Choroid plexus epithelial cell (primary cell): ENCODE data around the gene DNAH10.

Experiments
- DNase-seq: peaks from one replicate; pipeline ENCODE4 v3.0.0-alpha.2; 2010; ENCODE audit warnings: low read depth
- H3K4me3 ChIP-seq: 2 replicates; pipeline ENCODE4 v1.5.1; 2011; ENCODE audit warnings: low read depth, mild to moderate bottlenecking, control low read depth, low read length, moderate library complexity
- CTCF ChIP-seq: conservative IDR thresholded peaks from 2 replicates; pipeline ENCODE4 v1.5.1; 2011; ENCODE audit warnings: low read depth, mild to moderate bottlenecking, control low read depth, inconsistent platforms, low read length, moderate library complexity

Gene DNAH10

GRCh38 chr12:123720141-123720814, 41.8 kb upstream of the DNAH10 start:
- DNase-seq: no peak
- TF ChIP-seq CTCF: no peak

GRCh38 chr12:123721245-123721644, 40.9 kb upstream of the DNAH10 start:
- H3K4me3 ChIP-seq: no peak overlapping the region
- TF ChIP-seq CTCF: no peak
- no peak for DNase-seq

More at GRCh38 chr12:123720141-123720814, 41.8 kb upstream of the DNAH10 start:
- no peak overlapping the region for H3K4me3 ChIP-seq

GRCh38 chr12:123723011-123723410, 39.1 kb upstream of the DNAH10 start:
- no peak for DNase-seq
- no peak for TF ChIP-seq CTCF
- H3K4me3 ChIP-seq: no peak overlapping the region

GRCh38 chr12:123723765-123724164, 38.3 kb upstream of the DNAH10 start:
- H3K4me3 ChIP-seq: no peak overlapping the region
- no peak for TF ChIP-seq CTCF
- no peak for DNase-seq

GRCh38 chr12:123726244-123726643, 35.9 kb upstream of the DNAH10 start:
- DNase-seq: no peak
- TF ChIP-seq CTCF: no peak

GRCh38 chr12:123726962-123727361, 35.1 kb upstream of the DNAH10 start:
- DNase-seq: no peak
- no peak for TF ChIP-seq CTCF
- H3K4me3 ChIP-seq: no peak overlapping the region

More at GRCh38 chr12:123726244-123726643, 35.9 kb upstream of the DNAH10 start:
- H3K4me3 ChIP-seq: no peak overlapping the region

GRCh38 chr12:123727878-123728277, 34.2 kb upstream of the DNAH10 start:
- TF ChIP-seq CTCF: no peak
- DNase-seq: no peak

More at GRCh38 chr12:123727878-123728277, 34.2 kb upstream of the DNAH10 start:
- H3K4me3 ChIP-seq: no peak overlapping the region
